CD4-positive, alpha-beta T cell treated with Interleukin-10 for 1 hour (primary cell): ENCODE results near the gene RHOU.
"Not testable (repeated sequence)": the region's sequence is repeated elsewhere in the genome, so short reads cannot be mapped to it uniquely, and the experiment has no call there.

Source experiments
- DNase-seq: peaks from one replicate; pipeline ENCODE4 v3.0.0-alpha.2; 2020

Gene RHOU

GRCh38 chr1:228765168-228765946, 30.1 kb downstream of the RHOU start:
- peak; percentile 49 for DNase-seq

DNA sequence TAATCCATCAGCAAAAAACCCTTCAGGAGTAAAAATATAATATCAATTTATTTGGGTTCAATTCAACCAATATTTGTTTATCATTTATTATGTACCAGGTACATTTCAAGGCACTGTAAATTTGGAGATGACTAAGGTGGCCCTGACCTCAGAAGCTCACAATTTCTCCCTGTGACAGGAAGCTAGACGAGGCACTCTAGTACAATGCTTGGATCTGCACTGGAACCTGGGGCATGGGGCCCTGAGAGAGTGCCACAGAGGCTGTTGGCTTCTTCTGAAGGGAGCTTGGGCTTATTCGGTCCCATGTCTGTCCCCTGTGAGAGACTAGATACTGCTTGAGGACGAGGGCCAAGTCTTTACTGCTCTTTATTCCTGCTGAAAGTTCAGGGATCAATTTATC, 31.5 kb downstream of the RHOU start:
- no peak for DNase-seq

GRCh38 chr1:228767636-228768354, 32.5 kb downstream of the RHOU start:
- DNase-seq = no peak

GRCh38 chr1:228768355-228769000, 33.2 kb downstream of the RHOU start:
- no peak for DNase-seq

DNA sequence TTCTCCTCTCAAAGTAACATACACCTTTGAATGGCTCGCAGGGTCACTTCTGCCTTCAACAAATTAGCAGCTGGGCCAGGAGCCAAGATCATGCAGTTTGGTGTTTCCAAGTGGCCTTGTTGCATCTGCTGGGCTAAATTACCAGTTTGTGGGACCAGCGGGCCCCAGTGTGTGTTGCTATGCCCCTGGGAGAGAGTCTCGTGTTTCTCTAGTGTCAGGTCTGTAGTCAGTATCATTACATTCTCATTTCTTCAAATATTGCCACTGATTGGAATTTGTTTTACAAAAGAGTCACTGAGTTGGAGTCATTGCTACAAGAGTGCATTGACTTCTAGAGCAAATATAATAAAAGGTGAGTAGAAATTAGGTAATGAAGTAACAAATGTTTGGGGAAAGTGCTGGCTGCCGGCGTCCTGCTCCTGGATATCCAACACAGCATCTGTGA, 35.5 kb downstream of the RHOU start:
- DNase-seq = no peak

DNA sequence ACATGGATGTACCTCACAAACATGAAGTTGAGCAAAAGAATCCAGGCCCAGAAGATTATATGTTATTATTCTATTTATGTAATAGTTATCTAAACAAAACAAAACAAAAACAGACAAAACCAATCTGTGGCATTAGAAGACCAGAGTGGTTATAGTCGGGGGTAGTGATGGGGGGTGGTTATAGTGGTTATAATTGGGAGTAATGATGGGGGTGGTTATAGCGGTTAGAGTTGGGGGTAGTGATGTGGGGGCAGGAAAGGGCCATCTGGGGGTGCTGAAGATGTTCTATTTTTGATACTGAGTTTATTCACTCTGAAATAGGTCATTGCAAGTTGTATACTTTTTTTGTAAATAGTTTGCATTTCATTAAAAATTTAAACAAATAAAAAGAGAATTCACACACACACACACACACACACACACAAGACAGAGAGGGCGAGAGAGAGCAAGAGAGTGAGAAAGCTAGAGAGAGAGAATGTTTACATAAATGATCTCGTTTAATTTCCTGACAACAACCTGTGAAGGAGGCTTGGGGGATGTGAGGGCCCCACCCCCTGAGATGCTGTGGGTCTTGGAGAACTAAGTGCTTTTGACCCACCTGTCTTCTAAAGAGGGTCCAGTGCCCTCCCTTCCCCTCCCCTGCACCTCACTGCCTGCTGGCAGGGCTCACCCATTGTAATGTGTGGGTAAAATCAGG, 37.4 kb downstream of the RHOU start:
- no peak for DNase-seq

- not testable (repeated sequence) for DNase-seq
Observed at GRCh38 chr1:228775946-228776345, 40.7 kb downstream of the RHOU start.

- no peak for DNase-seq
Observed at GRCh38 chr1:228776449-228776848, 41.2 kb downstream of the RHOU start.

DNA sequence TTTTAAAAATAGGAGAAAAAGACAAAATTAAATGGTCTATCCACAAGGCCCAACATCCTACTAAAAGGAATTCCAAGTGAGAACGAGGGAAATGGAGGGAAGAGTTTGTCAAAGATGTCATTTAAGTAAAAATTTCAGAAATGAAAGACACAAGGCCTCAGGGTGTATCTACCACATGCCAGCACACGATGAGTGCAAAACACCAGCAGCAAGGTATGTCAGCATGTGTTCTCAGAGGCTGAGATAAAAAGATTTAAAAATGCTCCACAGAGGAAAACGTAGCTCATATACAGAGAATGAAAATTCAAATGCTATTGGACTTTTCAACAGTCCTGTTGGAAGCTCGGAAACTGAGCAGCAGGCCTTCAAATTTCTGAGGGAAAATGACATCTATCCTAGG, 42.0 kb downstream of the RHOU start:
- DNase-seq = no peak

DNA sequence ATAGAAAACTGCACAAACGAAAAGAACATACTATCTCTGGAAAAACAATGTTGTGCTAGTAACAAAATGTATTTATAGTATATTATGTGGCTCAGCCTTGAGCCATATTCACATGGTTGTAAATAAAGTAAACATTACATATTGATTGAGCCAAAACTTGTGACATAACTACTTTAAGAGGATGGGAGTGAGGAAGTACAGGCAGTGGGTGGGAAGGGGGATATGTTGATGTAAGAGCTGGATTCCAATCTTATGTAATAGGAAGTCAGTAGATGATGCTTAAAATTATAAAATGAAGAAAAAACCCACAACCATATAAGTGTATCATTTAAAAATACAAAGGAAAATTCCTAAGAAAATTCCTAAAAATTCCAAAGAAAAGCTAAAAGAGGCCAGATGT, 42.7 kb downstream of the RHOU start:
- no peak for DNase-seq

GRCh38 chr1:228778466-228778865, 43.2 kb downstream of the RHOU start:
- DNase-seq = no peak

DNA sequence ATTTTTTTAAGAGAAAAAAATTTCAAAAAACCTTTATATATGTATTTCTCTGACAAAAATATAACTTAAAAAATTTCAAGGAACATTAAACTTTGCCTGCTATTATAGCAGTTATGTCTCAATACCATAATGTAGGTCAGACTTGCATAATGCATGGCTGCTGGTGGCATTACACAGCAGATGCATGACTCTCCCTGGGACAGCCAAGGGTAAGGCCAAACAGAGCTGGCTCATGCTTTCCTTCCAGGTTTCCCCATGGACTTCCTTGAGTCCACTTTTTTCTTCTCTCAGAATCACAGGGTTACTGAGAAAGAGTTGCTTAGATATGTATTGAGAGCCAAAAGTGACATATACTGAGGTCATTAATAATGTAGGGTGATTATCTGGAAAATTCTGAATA, 43.7 kb downstream of the RHOU start:
- DNase-seq = no peak

DNA sequence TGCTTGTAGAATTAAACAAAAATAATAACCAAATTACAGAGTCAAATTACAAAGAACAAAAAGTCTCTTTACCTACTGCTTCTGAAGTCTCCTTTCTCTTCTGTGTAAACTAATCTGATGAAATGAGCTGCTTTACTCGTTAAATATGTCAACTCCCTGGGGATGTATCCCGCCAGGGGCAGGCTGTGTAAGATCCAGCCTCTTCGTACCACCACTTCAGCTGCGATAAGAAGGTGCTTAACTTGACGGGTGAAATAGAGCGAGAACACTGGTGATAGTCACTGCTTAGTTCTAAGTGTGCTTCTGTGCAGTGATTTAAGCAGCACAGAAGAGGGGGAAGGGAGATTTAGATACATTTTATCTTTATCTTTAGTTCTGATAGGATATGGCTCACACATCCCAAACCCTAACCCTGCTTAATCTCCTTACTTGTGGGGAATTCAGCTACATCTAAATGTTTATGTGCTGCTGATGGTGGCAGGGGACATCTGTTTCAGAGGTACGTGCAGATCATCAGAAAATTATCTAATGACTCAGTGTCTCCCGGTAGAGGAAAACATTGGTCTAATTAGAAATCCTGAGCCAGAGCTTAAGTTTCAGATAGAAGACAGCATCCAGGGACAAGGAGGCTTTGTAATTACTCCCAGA, 46.0 kb downstream of the RHOU start:
- DNase-seq = no peak

DNA sequence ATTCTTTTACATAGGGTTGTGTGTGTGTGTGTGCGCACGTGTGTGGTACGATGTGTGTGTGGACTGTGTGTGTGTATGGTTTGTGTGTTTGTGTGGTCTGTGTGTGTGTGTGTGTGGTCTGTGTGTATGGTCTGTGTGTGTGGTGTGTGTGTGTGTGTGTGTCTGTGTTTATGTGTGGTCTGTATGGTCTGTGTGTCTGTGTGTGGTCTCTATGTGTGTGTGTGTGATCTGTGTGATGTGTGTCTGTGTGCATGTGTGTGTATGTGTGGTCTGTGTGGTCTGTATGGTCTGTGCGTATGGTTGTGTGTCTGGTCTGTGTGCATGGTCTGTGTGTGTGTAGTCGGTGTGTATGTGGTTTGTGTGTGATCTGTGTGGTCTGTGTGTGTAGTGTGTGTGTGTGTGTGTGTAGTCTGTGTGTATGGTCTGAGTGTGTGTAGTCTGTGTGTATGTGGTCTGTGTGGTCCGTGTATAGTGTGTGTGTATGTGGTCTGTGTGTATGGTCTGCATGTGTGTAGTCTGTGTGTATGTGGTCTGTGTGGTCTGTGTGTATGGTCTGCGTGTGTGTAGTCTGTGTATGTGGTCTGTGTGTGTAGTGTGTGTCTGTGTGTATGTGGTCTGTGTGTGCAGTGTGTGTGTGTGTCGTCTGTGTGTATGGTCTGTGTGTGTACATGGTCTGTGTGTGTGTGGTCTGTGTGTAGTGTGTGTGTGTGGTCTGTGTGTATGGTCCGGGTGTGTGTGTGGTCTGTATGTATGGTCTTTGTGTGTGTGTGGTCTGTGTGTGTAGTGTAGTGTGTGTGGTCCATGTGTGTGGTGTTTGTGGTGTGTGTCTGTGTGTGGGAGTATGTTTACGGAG, 46.8 kb downstream of the RHOU start:
- no peak for DNase-seq

DNA sequence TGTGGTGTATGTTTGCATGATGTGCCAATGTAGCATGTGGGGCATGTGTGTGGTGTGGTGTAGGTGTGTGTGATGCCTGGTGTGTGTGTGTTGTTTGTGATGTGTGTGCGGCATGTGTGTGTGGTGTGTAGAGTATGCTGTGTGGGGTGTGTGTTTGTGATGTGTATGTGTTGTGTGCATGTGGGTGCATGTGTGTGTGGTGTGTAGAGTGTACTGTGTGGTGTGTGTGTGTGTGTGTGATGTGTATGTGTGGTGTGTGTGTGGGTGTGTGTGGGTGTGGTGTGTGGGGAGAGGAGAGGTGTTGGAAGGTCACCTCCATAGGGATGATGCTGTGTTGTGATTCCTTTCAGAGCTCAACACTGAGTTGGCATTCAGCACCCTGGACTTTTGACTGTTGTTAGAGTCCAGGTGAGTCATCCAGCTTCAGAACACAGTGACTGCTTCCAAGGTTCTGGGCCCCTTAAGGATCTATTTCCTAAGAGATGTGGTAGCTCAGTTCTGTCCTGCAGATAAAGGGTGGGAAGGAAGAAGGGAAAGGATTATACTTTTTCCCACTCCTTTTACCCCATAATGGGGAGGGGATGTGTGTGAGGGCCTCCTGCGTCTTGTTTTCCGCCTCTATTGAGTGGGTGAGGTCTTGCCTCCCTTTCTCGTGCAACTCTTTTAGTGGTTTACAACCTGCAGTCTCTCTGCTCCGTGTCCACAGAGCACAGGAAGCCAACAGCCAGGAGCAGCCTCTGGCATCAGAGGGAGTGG, 47.6 kb downstream of the RHOU start:
- DNase-seq = no peak

GRCh38 chr1:228783418-228784040, 48.2 kb downstream of the RHOU start:
- DNase-seq = no peak

DNA sequence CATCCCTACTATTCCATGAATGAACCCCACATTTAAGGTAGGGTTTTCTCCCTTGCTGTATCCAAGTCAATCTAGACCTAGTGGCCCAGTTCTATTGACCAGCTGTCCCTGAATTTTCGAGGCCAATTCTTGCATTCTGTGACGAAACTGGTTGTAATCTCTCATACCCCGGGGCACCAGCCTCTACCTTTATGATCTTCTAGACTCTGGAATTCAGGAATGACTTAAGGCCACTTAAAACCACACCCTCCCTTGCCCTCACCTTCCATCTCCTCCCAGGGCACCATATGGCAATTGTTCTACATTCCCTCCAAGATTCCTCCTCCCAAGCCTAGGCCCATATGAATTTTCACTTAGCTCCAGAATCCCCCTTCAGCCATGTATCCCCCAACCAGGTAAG, 48.9 kb downstream of the RHOU start:
- DNase-seq = no peak

GRCh38 chr1:228785366-228786330, 50.4 kb downstream of the RHOU start:
- no peak for DNase-seq
